Stimulated activated CD4-positive, alpha-beta T cell treated with anti-CD3 and anti-CD28 coated beads, Interleukin-1b, Interleukin-23, amount 100 ng/mL, for 48 hours (primary cell): ENCODE measurements around the gene QSER1.
"Not testable (repeated sequence)": the region's sequence is repeated elsewhere in the genome, so short reads cannot be mapped to it uniquely, and the experiment has no call there.

Experiments
- DNase-seq: peaks from one replicate; pipeline ENCODE4 v3.0.0-alpha.2; 2020

QSER1 gene

DNA sequence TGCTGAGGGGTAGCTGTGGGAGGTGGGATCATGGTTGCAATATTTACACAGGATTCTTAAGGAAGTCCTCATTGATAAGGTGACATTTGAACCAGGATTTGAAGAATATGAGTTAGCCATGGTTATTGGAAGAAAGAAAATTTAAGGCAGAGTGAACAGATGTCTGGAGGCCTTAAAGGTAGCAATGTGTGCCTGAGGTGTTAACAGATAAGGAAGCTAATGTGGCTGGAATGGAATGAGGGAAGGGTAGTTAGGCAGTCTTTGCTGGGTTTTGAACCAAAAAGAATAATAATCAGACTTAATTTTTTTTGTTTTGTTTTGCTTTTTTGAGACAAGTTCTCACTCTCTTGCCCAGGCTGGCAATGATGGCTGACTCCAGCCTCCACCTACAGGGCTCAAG, 113.4 kb downstream of the QSER1 start:
- DNase-seq: no peak

DNA sequence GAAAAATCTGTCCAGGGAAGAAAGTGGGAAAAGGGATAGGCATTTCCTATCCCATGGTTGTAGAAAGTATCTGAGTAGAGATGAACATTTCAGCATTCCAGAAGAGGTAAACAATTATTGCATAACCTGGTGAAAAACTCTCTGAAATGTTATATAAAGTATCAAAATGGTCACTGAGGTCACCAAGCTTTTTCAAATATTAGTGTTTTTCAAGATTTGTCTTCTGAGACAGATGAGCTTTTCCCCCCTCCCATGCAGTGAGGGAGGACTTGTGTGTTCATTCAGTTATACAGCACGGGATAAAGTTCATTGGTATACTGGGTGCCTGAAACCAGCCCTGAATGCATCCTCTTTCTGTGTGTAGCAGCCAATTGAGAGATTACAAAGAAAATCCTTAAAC, 121.1 kb downstream of the QSER1 start:
- no peak for DNase-seq

- peak; percentile 81 for DNase-seq
These were observed 123.3 kb downstream of the QSER1 start, which contains the start of gene DEPDC7 for GRCh38 chr11:33015621-33016551. Gene DEPDC7, plus strand, starts transcription at chr11:33015878. Its CDS starts 78 bp downstream, at chr11:33015956.

GRCh38 chr11:33016654-33017053, 124.0 kb downstream of the QSER1 start:
- DNase-seq: no peak

DNA sequence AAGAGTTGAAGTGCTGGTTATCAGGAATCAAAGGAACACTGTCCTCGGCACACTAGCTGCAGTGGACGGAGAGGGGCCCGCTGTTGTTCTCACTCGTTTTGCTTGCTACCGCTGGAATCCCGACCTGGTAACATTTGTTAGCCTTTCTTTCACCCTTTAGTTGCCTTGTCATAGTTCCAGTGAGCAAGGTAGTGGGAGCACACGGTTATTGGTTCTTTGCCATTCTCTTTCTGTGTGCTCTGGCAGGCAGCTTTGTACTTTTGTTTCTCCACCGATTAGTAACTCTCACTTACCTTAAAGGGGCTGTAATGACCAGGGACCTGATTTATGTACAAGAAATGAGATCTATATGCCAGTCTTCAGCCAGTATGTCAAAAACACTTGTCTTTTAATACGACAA, 124.9 kb downstream of the QSER1 start:
- no peak for DNase-seq

DNA sequence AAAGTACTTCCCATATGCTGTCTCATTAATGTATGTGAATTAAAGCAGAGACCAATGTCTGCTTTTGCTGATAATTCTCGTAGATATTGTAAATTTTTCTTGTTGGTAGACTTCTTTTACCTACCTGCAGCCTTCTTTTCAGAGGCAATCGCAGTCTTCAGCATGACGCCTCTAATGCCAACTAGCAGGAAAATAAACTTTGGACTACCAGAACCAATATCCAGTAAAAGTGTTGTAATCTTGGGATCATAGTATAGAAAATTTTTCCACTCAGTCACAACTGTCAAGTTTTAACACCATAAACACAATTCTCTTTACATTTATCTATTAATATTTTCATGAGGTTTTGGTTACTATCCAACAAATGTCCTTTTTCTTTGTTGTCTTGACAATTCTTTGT, 125.4 kb downstream of the QSER1 start:
- no peak for DNase-seq

GRCh38 chr11:33018840-33019239, 126.2 kb downstream of the QSER1 start:
- DNase-seq: no peak

- no peak for DNase-seq
These were observed 128.9 kb downstream of the QSER1 start for GRCh38 chr11:33021501-33021900.

- DNase-seq: no peak
These were observed 129.3 kb downstream of the QSER1 start for GRCh38 chr11:33021937-33022336.

DNA sequence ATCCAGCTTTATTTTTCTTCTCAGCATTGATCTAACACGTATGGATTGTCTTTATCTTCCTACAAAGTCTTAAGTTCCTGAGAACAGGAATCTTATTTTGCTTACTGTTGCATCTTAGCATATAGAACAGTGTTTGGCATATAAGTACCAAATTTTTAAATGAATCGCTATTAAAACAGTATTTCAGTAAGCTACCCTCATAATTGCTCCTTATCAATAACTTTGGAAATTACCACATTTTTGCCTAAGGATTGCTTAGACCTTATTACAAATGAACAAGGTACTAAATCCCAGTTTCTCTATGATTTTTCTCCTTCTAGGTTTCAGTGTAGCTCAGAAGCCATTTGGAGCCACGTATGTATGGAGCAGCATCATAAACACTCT, 132.7 kb downstream of the QSER1 start:
- no peak for DNase-seq

GRCh38 chr11:33027233-33027632, 134.6 kb downstream of the QSER1 start:
- DNase-seq: no peak

- no peak for DNase-seq
These were observed 135.4 kb downstream of the QSER1 start for GRCh38 chr11:33027846-33028536.

GRCh38 chr11:33028537-33028914, 135.9 kb downstream of the QSER1 start:
- no peak for DNase-seq

DNA sequence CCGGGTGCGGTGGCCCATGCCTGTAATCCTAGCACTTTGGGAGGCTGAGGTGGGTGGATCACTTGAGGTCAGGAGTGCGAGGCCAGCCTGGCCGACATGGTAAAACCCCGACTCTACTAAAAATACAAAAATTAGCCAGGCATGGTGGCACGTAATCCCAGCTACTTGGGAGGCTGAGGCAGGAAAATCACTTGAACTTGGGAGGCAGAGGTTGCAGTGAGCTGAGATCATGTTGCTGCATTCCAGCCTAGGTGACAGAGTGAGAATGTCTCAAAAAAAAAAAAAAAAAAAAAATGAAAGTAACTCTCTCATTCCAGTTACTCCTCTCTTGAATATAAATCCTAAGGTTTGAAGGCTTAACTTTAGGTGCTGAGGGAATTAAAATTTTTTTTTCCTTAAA, 136.6 kb downstream of the QSER1 start:
- not testable (repeated sequence) for DNase-seq
